Measurements from ENCODE around the gene PLEKHG3.

Gene PLEKHG3

GRCh38 chr14:64763801-64764621 is 59.8 kb downstream of the PLEKHG3 start:
- no peak for DNase-seq (ENCODE audit: low read depth in 2 of 2)

- DNase-seq (ENCODE audit: low read depth in 2 of 2): peak; percentile 47 to 51
Measured at GRCh38 chr14:64764641-64765520, 60.7 kb downstream of the PLEKHG3 start.

DNA sequence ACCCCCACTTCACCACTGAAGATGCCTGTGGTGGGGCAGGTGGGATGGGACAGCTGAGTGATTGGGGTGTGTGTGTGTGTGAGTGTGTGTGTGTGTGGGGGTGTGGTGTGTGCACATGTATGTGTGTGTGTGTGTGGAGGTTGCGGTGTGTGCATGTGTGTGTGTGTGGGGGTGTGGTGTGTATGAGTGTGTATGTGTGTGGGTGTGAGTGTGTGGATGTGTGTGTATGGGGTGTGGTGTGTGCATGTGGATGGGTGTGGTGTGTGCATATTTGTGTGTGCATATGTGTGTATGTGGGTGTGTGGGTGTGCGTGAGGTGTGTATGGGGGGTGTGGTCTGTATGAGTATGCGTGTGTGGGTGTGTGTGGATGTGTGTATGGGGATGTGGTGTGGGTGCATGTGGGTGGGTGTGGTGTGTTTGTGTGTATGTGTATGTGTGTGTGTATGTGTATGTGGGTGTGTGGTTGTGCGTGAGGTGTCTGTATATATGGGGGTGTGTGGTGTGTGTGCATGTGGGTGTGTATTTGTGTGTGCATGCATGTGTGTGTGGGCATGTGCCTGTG is 61.6 kb downstream of the PLEKHG3 start:
- no peak for DNase-seq (ENCODE audit: low read depth in 2 of 2)

- no peak for DNase-seq (ENCODE audit: low read depth in 2 of 2)
Measured at GRCh38 chr14:64766430-64767151, 62.4 kb downstream of the PLEKHG3 start.

GRCh38 chr14:64767215-64767964 is 63.2 kb downstream of the PLEKHG3 start:
- no peak for DNase-seq (ENCODE audit: low read depth in 2 of 2)

DNA sequence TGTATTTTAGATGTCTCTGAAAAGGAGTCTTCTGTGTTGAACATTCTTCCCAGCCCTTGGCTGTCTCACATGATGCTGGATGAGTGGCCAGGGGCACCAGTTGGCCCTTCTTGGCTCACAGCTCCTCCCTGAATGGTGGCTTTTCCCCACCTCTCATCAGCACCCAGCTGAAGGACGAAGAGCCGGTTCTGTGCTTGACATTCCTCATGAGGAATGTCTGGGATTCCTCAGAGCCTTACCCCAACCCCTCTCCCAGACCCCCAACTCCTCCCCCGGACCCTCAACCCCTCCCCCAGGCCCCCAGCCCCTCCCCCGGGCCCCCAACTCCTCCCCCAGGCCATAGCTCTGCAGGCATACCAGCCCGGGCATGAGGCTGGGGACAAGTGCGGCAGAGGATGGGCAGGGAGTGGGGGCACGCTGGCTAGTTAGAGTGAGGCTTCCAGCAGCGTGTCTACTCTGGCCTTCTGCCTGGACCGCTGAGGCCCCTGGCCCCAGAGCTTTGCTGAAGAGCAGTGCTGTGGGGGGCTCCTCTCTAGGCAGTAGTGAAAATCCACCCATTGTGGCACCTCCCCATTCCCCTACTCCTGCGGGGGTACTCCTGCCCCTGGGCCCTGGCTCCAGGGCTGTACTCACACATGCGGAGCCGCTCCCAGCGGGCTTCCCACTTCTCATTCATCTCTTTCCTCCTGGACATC is 64.3 kb downstream of the PLEKHG3 start:
- no peak for DNase-seq (ENCODE audit: low read depth in 2 of 2)

DNA sequence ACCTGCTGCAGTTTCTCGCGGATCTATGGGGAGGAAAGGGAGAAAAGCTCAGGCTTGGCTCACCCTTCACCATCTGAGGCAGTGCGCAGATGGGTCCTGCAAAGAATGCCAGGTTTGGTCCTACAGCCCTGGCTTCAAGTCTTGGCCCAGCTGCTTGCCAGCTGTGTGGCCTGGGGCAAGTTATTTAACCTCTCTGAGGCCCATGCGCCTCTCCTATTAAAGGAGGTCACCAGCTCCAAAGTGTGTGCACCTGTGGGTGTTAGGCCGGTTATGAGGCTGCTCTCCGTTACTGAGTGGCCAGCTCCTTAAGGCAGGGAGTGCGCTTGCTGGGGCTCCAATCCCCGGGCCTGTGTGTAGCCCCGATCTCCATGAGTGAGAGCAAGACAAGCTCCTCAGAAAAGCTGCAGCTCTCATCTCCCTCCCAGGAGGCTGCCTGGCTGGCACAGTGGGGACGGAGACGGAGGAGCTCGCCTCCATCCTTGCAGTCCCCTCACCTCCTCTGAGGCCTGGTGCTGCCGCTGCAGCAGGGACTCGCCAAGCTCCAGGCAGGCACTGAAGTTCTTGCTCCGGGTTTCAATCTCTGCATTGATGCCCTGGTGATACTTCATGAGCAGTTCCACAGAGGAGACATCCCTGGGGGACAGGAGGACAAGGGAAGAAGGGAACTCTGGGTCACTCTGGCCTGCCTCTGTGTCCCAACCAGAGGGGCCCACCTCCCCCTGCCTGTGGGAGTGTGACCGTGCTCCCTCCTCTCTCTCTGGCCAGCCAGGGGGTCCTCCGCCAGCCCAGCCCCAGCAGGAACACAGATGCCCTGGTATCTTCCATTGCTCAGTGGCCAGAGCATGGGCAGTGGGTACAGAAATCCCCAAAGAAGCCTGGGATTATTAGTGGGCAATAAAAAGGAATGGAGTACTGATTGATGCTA is 65.1 kb downstream of the PLEKHG3 start:
- no peak for DNase-seq (ENCODE audit: low read depth in 2 of 2)

DNA sequence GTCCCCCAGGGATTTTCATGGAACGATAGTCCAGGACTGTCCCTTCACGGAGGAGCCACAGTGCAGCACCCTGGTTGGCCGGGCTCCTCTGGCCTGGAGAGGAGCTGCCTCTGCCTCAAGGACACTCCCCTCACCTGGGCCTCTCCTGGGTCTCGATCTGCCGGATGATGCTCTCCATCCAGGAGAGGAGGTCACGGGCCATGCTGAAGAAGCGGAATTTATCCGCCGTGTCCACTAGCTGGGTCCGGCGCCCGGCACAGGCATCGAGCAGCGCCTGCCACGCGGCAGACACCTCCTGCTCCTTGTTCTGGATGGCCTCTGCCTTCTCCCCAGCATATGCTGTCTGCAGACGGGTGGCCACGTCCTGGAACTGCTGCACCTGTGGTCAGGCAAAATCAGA is 66.5 kb downstream of the PLEKHG3 start:
- DNase-seq (ENCODE audit: low read depth in 2 of 2): no peak

DNA sequence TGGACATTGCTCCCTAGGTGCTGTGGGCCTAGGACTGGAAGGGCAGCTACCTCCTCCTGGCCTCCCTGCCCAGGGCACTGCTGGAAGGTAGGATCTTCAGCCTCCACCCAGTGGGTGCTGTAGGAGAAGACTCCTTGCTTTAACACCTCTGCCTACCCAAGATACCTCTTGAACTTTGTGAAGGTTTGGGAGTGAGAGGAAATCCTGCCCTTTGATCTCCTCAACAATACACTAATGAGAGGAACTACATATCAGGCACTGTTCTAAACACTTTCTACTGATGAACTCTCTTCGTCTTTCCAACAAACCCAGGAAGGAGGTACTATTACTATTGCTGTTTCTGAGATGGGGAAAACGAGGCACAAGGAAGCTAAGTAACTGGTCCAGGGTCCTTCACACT is 66.9 kb downstream of the PLEKHG3 start:
- no peak for DNase-seq (ENCODE audit: low read depth in 2 of 2)

DNA sequence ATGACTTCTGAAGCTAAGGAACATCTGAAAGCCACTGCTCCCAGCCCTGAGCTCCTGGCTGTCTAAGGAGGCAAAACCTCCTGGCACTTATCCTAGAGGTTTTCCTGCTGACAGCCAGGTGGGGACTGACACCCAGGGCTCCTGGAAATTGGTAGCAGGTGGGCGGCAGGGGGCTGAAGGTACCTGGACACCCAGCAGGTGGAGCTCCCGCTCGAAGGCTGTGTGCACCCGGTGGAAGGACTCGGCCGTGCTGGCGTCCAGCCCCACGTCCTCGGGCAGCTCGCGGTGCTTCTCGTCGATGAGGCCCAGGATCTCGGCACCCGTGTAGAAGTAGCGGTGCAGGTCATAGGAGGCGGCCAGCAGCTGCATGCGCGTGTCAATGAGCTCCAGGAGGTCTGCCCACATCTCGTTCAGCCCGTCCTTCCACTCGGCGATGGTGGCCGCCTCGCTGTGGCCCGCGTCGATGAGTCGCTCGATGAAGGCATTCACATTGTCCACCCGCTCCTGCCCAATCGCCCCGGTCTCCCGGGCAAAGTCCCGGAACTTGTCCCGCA is 68.2 kb downstream of the PLEKHG3 start:
- no peak for DNase-seq (ENCODE audit: low read depth in 2 of 2)

GRCh38 chr14:64773046-64773445 is 68.8 kb downstream of the PLEKHG3 start:
- DNase-seq (ENCODE audit: low read depth in 2 of 2): no peak

DNA sequence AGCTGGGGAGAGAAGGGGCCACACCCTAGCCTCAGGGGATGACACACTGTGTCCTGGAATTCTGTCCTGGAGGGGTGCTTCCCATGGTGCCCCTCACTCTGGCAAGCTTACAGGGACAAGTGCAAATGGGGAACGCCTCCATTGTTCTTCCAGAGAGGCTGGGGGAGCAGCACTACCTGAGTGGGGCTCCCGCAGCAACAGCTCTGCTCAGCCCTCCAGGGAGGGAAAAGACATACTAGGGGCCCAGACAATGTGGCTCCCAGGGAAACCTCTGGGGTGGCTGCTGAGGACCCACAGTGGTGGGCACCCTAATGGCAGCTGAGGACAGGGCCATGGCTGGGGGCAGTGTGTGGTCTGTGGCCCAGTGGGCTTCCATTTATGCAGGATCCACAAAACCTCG is 69.4 kb downstream of the PLEKHG3 start:
- no peak for DNase-seq (ENCODE audit: low read depth in 2 of 2)

- DNase-seq (ENCODE audit: low read depth in 2 of 2): no peak
Measured at GRCh38 chr14:64774272-64774671, 70.0 kb downstream of the PLEKHG3 start.

DNA sequence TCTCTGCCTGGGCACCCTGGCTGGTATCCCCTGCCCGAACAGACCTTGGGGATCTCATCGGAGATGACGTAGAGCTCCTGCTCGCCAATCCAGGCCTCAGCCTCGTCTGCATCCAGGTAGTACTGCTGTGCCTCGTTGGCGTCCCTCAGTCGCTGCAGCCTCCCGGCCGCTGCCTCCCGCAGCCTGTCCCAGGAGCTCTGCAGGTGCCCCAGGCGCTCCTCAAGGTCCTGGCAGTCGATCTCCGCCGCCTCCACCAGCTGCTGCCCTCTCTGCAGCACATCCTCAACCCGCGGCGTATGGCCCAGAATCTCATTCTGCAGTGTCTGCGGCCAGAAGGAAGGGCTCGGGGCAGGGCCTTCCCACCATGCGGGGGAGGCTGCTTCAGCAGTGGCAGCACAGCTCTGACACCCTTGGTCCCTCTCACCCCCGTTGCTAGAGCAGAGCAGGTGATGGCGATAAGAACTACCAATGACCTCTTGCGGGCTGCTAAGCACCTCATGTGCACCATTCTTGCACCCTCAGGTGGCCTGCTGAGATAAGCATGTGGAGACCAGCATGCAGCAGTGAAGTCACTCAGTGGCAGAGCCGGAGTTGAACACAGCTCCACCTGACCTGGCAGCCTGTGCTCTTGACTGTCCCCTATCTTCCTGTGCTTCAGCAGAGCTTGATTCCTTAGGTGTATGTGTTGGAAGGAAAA is 71.0 kb downstream of the PLEKHG3 start:
- no peak for DNase-seq (ENCODE audit: low read depth in 2 of 2)

DNA sequence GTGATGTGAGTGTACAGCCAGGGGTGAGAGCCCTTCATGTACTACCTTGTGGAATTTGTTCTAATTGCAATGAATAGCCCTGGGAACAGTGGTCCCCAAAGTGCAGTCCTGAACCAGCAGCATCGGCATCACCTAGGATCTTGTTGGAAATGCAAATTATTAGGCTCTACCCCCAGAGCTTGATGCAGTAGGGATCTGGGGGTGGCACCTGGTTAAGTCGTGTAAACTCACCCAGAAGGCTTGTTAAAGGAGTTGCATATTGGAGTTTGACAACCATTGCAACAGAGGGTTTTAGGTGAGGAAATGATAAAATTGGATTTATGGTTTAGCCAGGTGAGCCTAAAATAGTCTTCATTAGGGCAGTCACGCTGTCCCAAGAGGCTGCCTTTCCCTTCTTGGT is 73.2 kb downstream of the PLEKHG3 start:
- DNase-seq (ENCODE audit: low read depth in 2 of 2): no peak

DNA sequence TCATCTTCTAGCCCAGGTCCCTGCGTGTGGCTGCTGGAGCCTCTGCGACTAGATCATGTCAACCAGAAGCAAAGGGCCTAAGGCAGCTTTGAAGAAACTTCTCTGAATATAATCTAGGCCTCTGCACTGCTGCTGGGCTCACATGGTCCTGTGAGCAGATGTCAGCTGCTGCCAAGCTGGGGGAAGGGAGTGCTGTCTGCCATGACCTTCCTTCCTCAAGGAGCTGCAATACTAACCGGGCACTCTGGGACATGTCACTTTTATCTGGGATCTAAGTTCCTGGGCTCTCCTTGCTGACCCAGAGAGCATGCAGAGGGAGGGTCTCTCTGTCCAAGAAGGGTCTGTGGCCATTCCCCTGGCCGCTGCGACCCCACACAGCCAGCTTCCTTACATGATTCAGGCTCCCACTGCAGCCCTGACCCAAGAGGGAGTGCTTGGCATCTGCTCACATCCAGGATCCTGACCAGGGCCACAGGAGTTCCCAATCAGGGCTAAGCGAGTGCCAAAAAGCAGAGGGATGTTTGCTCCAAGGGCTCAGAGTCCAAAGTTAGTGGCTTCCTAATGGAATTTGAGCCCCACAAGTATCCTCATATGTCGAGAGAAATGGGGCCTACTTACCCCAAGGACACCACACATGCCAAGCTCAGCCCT is 74.0 kb downstream of the PLEKHG3 start:
- DNase-seq (ENCODE audit: low read depth in 2 of 2): no peak

- no peak for DNase-seq (ENCODE audit: low read depth in 2 of 2)
Measured at GRCh38 chr14:64779472-64779871, 75.2 kb downstream of the PLEKHG3 start.

GRCh38 chr14:64782196-64782595 is 78.0 kb downstream of the PLEKHG3 start:
- DNase-seq (ENCODE audit: low read depth in 2 of 2): no peak

All from stimulated activated CD8-positive, alpha-beta memory T cell treated with anti-CD3 and anti-CD28 coated beads, Interleukin-2, amount 100 ng/mL, for 48 hours (primary cell).